Esophagus squamous epithelium (tissue), 4 donors: Measurements from ENCODE around the gene RTN4RL1.

Experiments used
- CTCF ChIP-seq, 6 experiments: fragments of 450-650 bp in 4 of 6; fragments of 200-600 bp in 2 of 6; sonication (generic) in 2 of 6; IDR thresholded peaks; one replicate each; pipeline ENCODE4 v1.5.1; 2016 to 2019; ENCODE audit warnings: antibody characterized with exemption in 6 of 6, mild to moderate bottlenecking in 4 of 6, moderate library complexity in 4 of 6
- POLR2A ChIP-seq, 4 donors: fragments of 450-650 bp; IDR thresholded peaks; one replicate each; pipeline ENCODE4 v1.6.1; 2017; ENCODE audit warnings: antibody characterized with exemption in 4 of 4, mild to moderate bottlenecking in 4 of 4, moderate library complexity in 3 of 4

GRCh38 chr17:2012499-2012898 is 12.6 kb downstream of the RTN4RL1 start:
- no peak for TF ChIP-seq CTCF (IDR thresholded peaks at IDR 0.05)
- TF ChIP-seq POLR2A (IDR thresholded peaks at IDR 0.05) = no peak
